NCI-H2107 treated with DMSO at 0.1 percent for 48 hours (cell line): Measurements from ENCODE around the gene PCID2.

Experiments used
- DNase-seq: peaks from one replicate; lab custom pipeline; 2025; ENCODE audit not compliant: unreplicated experiment; lab: John Stamatoyannopoulos, UW

Gene PCID2

GRCh38 chr13:113150550-113151365, 57.7 kb downstream of the PCID2 start:
- DNase-seq: no peak

- DNase-seq: no peak
Observed at GRCh38 chr13:113149711-113150549, 58.5 kb downstream of the PCID2 start.

- DNase-seq: no peak
Observed at GRCh38 chr13:113148940-113149503, 59.4 kb downstream of the PCID2 start.

GRCh38 chr13:113148407-113148806, 60.1 kb downstream of the PCID2 start:
- no peak for DNase-seq

GRCh38 chr13:113147206-113147605, 61.3 kb downstream of the PCID2 start:
- DNase-seq: no peak

GRCh38 chr13:113146750-113147149, 61.7 kb downstream of the PCID2 start:
- DNase-seq: no peak

- DNase-seq: no peak
Observed at GRCh38 chr13:113145911-113146598, 62.4 kb downstream of the PCID2 start.

- no peak for DNase-seq
Observed at GRCh38 chr13:113145496-113145895, 63.0 kb downstream of the PCID2 start.

GRCh38 chr13:113144255-113144629, 64.2 kb downstream of the PCID2 start:
- no peak for DNase-seq

- DNase-seq: no peak
Observed at GRCh38 chr13:113143466-113144254, 64.8 kb downstream of the PCID2 start.

- DNase-seq: no peak
Observed at GRCh38 chr13:113142876-113143275, 65.6 kb downstream of the PCID2 start.

GRCh38 chr13:113141601-113141970, 66.9 kb downstream of the PCID2 start:
- DNase-seq: no peak

GRCh38 chr13:113140677-113141600, 67.5 kb downstream of the PCID2 start:
- no peak for DNase-seq

GRCh38 chr13:113139577-113139976, 68.9 kb downstream of the PCID2 start:
- DNase-seq: no peak

- DNase-seq: no peak
Observed at GRCh38 chr13:113138792-113139551, 69.5 kb downstream of the PCID2 start.

- no peak for DNase-seq
Observed at GRCh38 chr13:113137691-113138298, 70.7 kb downstream of the PCID2 start.

- no peak for DNase-seq
Observed at GRCh38 chr13:113135281-113135760, 73.1 kb downstream of the PCID2 start.
